GM12865 (cell line): Measurements from ENCODE around the gene ITGB3.
"Not testable (repeated sequence)": the region's sequence is repeated elsewhere in the genome, so short reads cannot be mapped to it uniquely, and the experiment has no call there.

ENCODE experiments used
- DNase-seq: peaks from one replicate; pipeline ENCODE4 v3.0.0; 2010; ENCODE audit warnings: low read depth
- H3K4me3 ChIP-seq: 2 replicates; pipeline ENCODE4 v1.5.1; 2011; ENCODE audit warnings: mild to moderate bottlenecking, low read depth, low read length, control low read depth
- CTCF ChIP-seq: IDR thresholded peaks from 2 replicates; pipeline ENCODE4 v1.5.1; 2011; ENCODE audit warnings: low read length, control low read depth, low read depth, inconsistent platforms; ENCODE audit not compliant: insufficient read depth; ENCODE audit errors: missing control alignments

Gene ITGB3

GRCh38 chr17:47223460-47223859 is 30.2 kb upstream of the ITGB3 start:
- no peak overlapping the region for H3K4me3 ChIP-seq
- no peak for TF ChIP-seq CTCF
- no peak for DNase-seq

GRCh38 chr17:47224077-47224476 is 29.6 kb upstream of the ITGB3 start:
- DNase-seq, H3K4me3 ChIP-seq: not testable (repeated sequence)

- H3K4me3 ChIP-seq, result no peak overlapping the region
- no peak for TF ChIP-seq CTCF
- no peak for DNase-seq
Measured at GRCh38 chr17:47224966-47225365, 28.7 kb upstream of the ITGB3 start.

GRCh38 chr17:47225436-47225858 is 28.2 kb upstream of the ITGB3 start:
- TF ChIP-seq CTCF, result no peak
- H3K4me3 ChIP-seq, result no peak overlapping the region
- DNase-seq, result no peak

GRCh38 chr17:47225911-47226688 is 27.5 kb upstream of the ITGB3 start:
- DNase-seq, result no peak
- no peak overlapping the region for H3K4me3 ChIP-seq

GRCh38 chr17:47227862-47228261 is 25.8 kb upstream of the ITGB3 start:
- no peak overlapping the region for H3K4me3 ChIP-seq
- DNase-seq, result no peak
- no peak for TF ChIP-seq CTCF

More at GRCh38 chr17:47225911-47226688, 27.5 kb upstream of the ITGB3 start:
- no peak for TF ChIP-seq CTCF

- peak; percentile 100 for TF ChIP-seq CTCF
- peak overlapping the region; percentile 54 for H3K4me3 ChIP-seq
- DNase-seq, result peak; percentile 91
Measured at GRCh38 chr17:47229535-47230443, 23.8 kb upstream of the ITGB3 start.
